IMR-90 (cell line): ENCODE results near the gene LIPI. TPM values are rescaled to one million over a fixed set of nuclear protein-coding genes. Genes with fewer than 3 reads are reported as not detected.

Experiments
- ATAC-seq: fragments of 200-7000 bp; cut with Tn5 transposase; 2 replicates; pipeline ENCODE4 v1.9.1; 2020; ENCODE audit warnings: low read depth, mild to moderate bottlenecking, moderate library complexity
- BruUV-seq: library from RNA; stranded (reverse); fragments of 400-500 nt; replicated peaks from 2 replicates; lab custom pipeline; 2021; lab: Mats Ljungman, UMichigan
- CTCF ChIA-PET: fragments of 300-600 bp; formaldehyde crosslinking; extraction: SDS; loops from one replicate; lab custom pipeline; 2021; ENCODE audit warnings: antibody characterized with exemption; lab: Yijun Ruan, JAX
- POLR2A ChIA-PET: fragments of 300-600 bp; sonication (Branson Sonifier 250); formaldehyde crosslinking; loops from one replicate; lab custom pipeline; 2022; ENCODE audit warnings: antibody characterized with exemption; ENCODE audit not compliant: unreplicated experiment; lab: Charles Lee
- DNase-seq: peaks from one replicate; pipeline ENCODE4 v3.0.0; 2013
- H2AFZ ChIP-seq: replicated peaks from 2 replicates; pipeline ENCODE3; 2013; ENCODE audit warnings: low read length, mild to moderate bottlenecking; ENCODE audit not compliant: poor library complexity
- H2AK5ac ChIP-seq: 2 replicates; pipeline ENCODE4 v1.6.1; 2013; ENCODE audit warnings: low read depth, low read length, inconsistent platforms
- H2AK9ac ChIP-seq: replicated peaks from 2 replicates; pipeline ENCODE3; 2013; ENCODE audit warnings: mild to moderate bottlenecking, low read depth, low read length, moderate library complexity; ENCODE audit not compliant: poor library complexity
- H2BK120ac ChIP-seq: 2 replicates; pipeline ENCODE4 v1.6.1; 2013; ENCODE audit warnings: low read depth, low read length, inconsistent platforms
- H2BK15ac ChIP-seq: 3 replicates; pipeline ENCODE4 v1.6.1; 2013; ENCODE audit warnings: low read depth, low read length, inconsistent platforms
- H2BK20ac ChIP-seq: 2 replicates; pipeline ENCODE4 v1.6.1; 2013; ENCODE audit warnings: low read depth, mild to moderate bottlenecking, inconsistent platforms, low read length, moderate library complexity
- H2BK5ac ChIP-seq: 2 replicates; pipeline ENCODE4 v1.6.1; 2013; ENCODE audit warnings: mild to moderate bottlenecking, low read depth, low read length, inconsistent platforms; ENCODE audit not compliant: poor library complexity, severe bottlenecking
- H3K14ac ChIP-seq: replicated peaks from 2 replicates; pipeline ENCODE4 v1.6.1; 2013; ENCODE audit warnings: low read depth, low read length, inconsistent platforms
- H3K18ac ChIP-seq: 2 replicates; pipeline ENCODE4 v1.6.1; 2013; ENCODE audit warnings: low read depth, low read length, control low read depth
- H3K23ac ChIP-seq: 2 replicates; pipeline ENCODE4 v1.6.1; 2013; ENCODE audit warnings: low read depth, low read length, inconsistent platforms
- H3K27ac ChIP-seq: 2 replicates; pipeline ENCODE4 v1.5.1; 2013; ENCODE audit warnings: mild to moderate bottlenecking, control low read depth, low read length; ENCODE audit not compliant: insufficient read depth
- H3K27me3 ChIP-seq: 2 replicates; pipeline ENCODE4 v1.6.1; 2013; ENCODE audit warnings: low read length; ENCODE audit not compliant: control insufficient read depth, insufficient read depth
- H3K36me3 ChIP-seq: 2 replicates; pipeline ENCODE4 v1.6.1; 2013; ENCODE audit warnings: low read length, mixed read lengths; ENCODE audit not compliant: control insufficient read depth, insufficient read depth
- H3K4ac ChIP-seq: 2 replicates; pipeline ENCODE4 v1.6.1; 2013; ENCODE audit warnings: low read depth, low read length, inconsistent platforms
- H3K4me1 ChIP-seq: 2 replicates; pipeline ENCODE4 v1.6.1; 2013; ENCODE audit warnings: low read length, mixed read lengths; ENCODE audit not compliant: control insufficient read depth, insufficient read depth
- H3K4me2 ChIP-seq: 2 replicates; pipeline ENCODE4 v1.6.1; 2013; ENCODE audit warnings: low read depth, mild to moderate bottlenecking, control low read depth, low read length, moderate library complexity
- H3K4me3 ChIP-seq: 2 replicates; pipeline ENCODE4 v1.5.1; 2013; ENCODE audit warnings: low read depth, mild to moderate bottlenecking, control low read depth, low read length, moderate library complexity; ENCODE audit not compliant: insufficient read depth
- H3K56ac ChIP-seq: 2 replicates; pipeline ENCODE4 v1.6.1; 2013; ENCODE audit warnings: low read length, inconsistent platforms; ENCODE audit not compliant: insufficient read depth; ENCODE audit errors: extremely low read depth
- H3K79me1 ChIP-seq, 2 experiments: 2 replicates each; pipeline ENCODE4 v1.6.1; 2013; ENCODE audit warnings: low read length in 2 of 2, inconsistent platforms in 1 of 2, low read depth in 1 of 2
- H3K9ac ChIP-seq: 2 replicates; pipeline ENCODE4 v1.6.1; 2013; ENCODE audit warnings: low read depth, low read length, control low read depth
- H3K9me1 ChIP-seq: 2 replicates; pipeline ENCODE4 v1.6.1; 2013; ENCODE audit warnings: low read length, inconsistent platforms; ENCODE audit not compliant: insufficient read depth
- H3K9me3 ChIP-seq: 2 replicates; pipeline ENCODE4 v1.6.1; 2013; ENCODE audit warnings: low read length; ENCODE audit not compliant: control insufficient read depth, insufficient read depth
- H4K20me1 ChIP-seq: 2 replicates; pipeline ENCODE4 v1.6.1; 2013; ENCODE audit warnings: low read length, inconsistent platforms; ENCODE audit not compliant: insufficient read depth
- H4K5ac ChIP-seq: 2 replicates; pipeline ENCODE4 v1.6.1; 2013; ENCODE audit warnings: mild to moderate bottlenecking, low read depth, low read length, control low read depth
- H4K8ac ChIP-seq, 2 experiments: 2 replicates each; pipeline ENCODE4 v1.6.1; 2013; ENCODE audit warnings: low read depth in 2 of 2, low read length in 2 of 2, control low read depth in 1 of 2, inconsistent platforms in 1 of 2
- H4K91ac ChIP-seq: 2 replicates; pipeline ENCODE4 v1.6.1; 2013; ENCODE audit warnings: low read depth, low read length, inconsistent platforms; ENCODE audit not compliant: insufficient read depth
- MAFK ChIP-seq: IDR thresholded peaks from 2 replicates; pipeline ENCODE4 v1.6.1; 2012; ENCODE audit warnings: low read depth, low read length, improper control_type of control experiment
- MAZ ChIP-seq: IDR thresholded peaks from 2 replicates; pipeline ENCODE4 v1.6.1; 2012; ENCODE audit warnings: low read depth, mild to moderate bottlenecking, low read length, improper control_type of control experiment, moderate library complexity, borderline replicate concordance
- MXI1 ChIP-seq: IDR thresholded peaks from 2 replicates; pipeline ENCODE4 v1.6.1; 2012; ENCODE audit warnings: low read depth, mild to moderate bottlenecking, low read length, moderate library complexity, borderline replicate concordance
- NFE2L2 ChIP-seq: fragments of 150-350 bp; IDR thresholded peaks from 2 replicates; pipeline ENCODE4 v1.6.1; 2016; ENCODE audit warnings: low read depth, mild to moderate bottlenecking, low read length
- RAD21 ChIP-seq: IDR thresholded peaks from 2 replicates; pipeline ENCODE4 v1.6.1; 2012; ENCODE audit warnings: low read length, improper control_type of control experiment
- WGBS, 2 experiments: methylation state at CpG; one replicate each; pipeline versions ENCODE4 v1.1.5 to v1.1.7; 2013; ENCODE audit warnings: missing lambda C conversion rate in 2 of 2; ENCODE audit not compliant: insufficient read length in 1 of 2; ENCODE audit errors: extremely low coverage in 2 of 2; 5-methylcytosine and 5-hydroxymethylcytosine counted together
- dilution Hi-C: fragments of 300-500 bp; cut with HindIII; formaldehyde crosslinking; loops from one replicate; pipeline ENCODE4 v1.14.3; 2018; ENCODE audit warnings: low sequenced_read_pairs; ENCODE audit not compliant: unreplicated experiment
- in situ Hi-C: fragments of 300-500 bp; cut with MboI; formaldehyde crosslinking; loops from 3 replicates; pipeline ENCODE4 v1.14.3; 2019; ENCODE audit warnings: low sequenced_read_pairs, inconsistent platforms, mixed read lengths
- intact Hi-C: fragments of 100-400 bp; cut with micrococcal nuclease; formaldehyde crosslinking; loops from 2 replicates; pipeline ENCODE4 v1.10.0; 2022
- polyA plus RNA-seq, 3 experiments: library from polyadenylated mRNA; depleted of rRNA; stranded (reverse); fragments of >200 nt; gene quantifications; 2 replicates each; pipeline ENCODE4 v1.2.3, GENCODE V29; 2012; ENCODE audit warnings: low replicate concordance in 1 of 3
- total RNA-seq: library from RNA; depleted of rRNA; stranded (reverse); fragments of >200 nt; gene quantifications from 2 replicates; pipeline ENCODE4 v1.2.3, GENCODE V29; 2012
- TF ChIP-seq, protein P1 (sequence below): fragments of 150-350 bp; IDR thresholded peaks from 2 replicates; pipeline ENCODE4 v1.6.1; 2016; ENCODE audit warnings: low read depth, mild to moderate bottlenecking, low read length, moderate library complexity, borderline replicate concordance
- TF ChIP-seq, protein P2 (sequence below): conservative IDR thresholded peaks from 2 replicates; pipeline ENCODE4 v1.5.1; 2012; ENCODE audit warnings: mild to moderate bottlenecking, low read depth, low read length, improper control_type of control experiment

LIPI gene
- total and polyA plus RNA-seq, 2 of the 4 experiments (the other 2 are of a cell fraction), result not detected

DNA sequence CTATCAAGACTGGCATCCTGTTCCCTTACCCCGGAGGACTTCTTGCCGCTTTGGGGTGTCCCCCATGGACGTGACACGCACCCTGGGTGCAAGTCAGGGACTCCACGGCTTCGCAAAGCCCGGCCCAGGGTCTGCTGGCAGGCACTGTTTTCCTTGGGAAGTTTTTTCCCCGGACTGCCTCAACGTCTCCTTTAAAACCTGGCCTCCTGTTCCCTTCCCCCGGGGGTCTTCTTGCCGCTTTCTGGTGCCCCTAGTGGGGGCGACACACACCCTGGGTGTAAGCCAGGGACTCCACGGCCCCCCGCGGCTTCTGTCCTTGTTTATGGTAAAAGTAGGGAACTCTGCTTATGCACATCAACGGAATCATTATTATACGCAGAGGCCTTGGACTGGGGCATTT is 136.6 kb downstream of the LIPI start:
- H3K56ac ChIP-seq, result no peak overlapping the region
- TF ChIP-seq NFE2L2, result no peak
- TF ChIP-seq, protein P1, sequence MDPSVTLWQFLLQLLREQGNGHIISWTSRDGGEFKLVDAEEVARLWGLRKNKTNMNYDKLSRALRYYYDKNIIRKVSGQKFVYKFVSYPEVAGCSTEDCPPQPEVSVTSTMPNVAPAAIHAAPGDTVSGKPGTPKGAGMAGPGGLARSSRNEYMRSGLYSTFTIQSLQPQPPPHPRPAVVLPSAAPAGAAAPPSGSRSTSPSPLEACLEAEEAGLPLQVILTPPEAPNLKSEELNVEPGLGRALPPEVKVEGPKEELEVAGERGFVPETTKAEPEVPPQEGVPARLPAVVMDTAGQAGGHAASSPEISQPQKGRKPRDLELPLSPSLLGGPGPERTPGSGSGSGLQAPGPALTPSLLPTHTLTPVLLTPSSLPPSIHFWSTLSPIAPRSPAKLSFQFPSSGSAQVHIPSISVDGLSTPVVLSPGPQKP, result no peak
- TF ChIP-seq MXI1, result no peak
- TF ChIP-seq RAD21, result no peak
- TF ChIP-seq, protein P2, sequence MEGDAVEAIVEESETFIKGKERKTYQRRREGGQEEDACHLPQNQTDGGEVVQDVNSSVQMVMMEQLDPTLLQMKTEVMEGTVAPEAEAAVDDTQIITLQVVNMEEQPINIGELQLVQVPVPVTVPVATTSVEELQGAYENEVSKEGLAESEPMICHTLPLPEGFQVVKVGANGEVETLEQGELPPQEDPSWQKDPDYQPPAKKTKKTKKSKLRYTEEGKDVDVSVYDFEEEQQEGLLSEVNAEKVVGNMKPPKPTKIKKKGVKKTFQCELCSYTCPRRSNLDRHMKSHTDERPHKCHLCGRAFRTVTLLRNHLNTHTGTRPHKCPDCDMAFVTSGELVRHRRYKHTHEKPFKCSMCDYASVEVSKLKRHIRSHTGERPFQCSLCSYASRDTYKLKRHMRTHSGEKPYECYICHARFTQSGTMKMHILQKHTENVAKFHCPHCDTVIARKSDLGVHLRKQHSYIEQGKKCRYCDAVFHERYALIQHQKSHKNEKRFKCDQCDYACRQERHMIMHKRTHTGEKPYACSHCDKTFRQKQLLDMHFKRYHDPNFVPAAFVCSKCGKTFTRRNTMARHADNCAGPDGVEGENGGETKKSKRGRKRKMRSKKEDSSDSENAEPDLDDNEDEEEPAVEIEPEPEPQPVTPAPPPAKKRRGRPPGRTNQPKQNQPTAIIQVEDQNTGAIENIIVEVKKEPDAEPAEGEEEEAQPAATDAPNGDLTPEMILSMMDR, result no peak
- TF ChIP-seq MAZ, result no peak
- TF ChIP-seq MAFK, result no peak
- no peak overlapping the region for H2BK15ac ChIP-seq
- no peaks in the 10 kb centered on the region for H3K36me3 ChIP-seq
- POLR2A ChIA-PET, result no interaction called here
- WGBS, 2 experiments, result 90% methylated on average over 2 of the region's 17 CpGs; no CpG with 5 or more reads in 1 of the 2 experiments
- H3K4ac ChIP-seq, result no peak overlapping the region
- no peak overlapping the region for H3K23ac ChIP-seq
- no peak overlapping the region for H3K4me3 ChIP-seq
- no peaks in the 10 kb centered on the region for H4K20me1 ChIP-seq
- no peak for DNase-seq
- no peak overlapping the region for H3K4me2 ChIP-seq
- H2AFZ ChIP-seq, result no peak overlapping the region
- no peak overlapping the region for H3K9ac ChIP-seq
- no peak overlapping the region for H4K8ac ChIP-seq
- no peak for ATAC-seq
- in situ Hi-C loops, result no loop called here
- no peak overlapping the region for H2BK20ac ChIP-seq
- BruUV-seq, result no TSS peak
- H2AK9ac ChIP-seq, result no peak overlapping the region
- peaks cover 10% of the 10 kb centered on the region; the same call in 1 of the 2 replicates for H3K9me3 ChIP-seq
- H2BK120ac ChIP-seq, result no peak overlapping the region
- H3K18ac ChIP-seq, result no peak overlapping the region
- H2BK5ac ChIP-seq, result no peak overlapping the region
- H3K4me1 ChIP-seq, result no peaks in the 10 kb centered on the region
- H2AK5ac ChIP-seq, result no peak overlapping the region
- H3K27ac ChIP-seq, result no peak overlapping the region
- intact Hi-C loops, result no loop called here
- no peaks in the 10 kb centered on the region for H3K27me3 ChIP-seq
- no peaks in the 10 kb centered on the region for H3K9me1 ChIP-seq
- no peaks in the 10 kb centered on the region for H3K79me1 ChIP-seq
- no peak overlapping the region for H4K91ac ChIP-seq
- no peak overlapping the region for H4K5ac ChIP-seq
- H3K14ac ChIP-seq, result no peak overlapping the region
- CTCF ChIA-PET, result no interaction called here
- dilution Hi-C loops, result no loop called here
